K562 (cell line): Measurements from ENCODE around the gene PRRG4. TPM values are rescaled to one million over a fixed set of nuclear protein-coding genes. Genes with fewer than 3 reads are reported as not detected.

Experiments used
- ATAC-seq: fragments of 200-7000 bp; cut with Tn5 transposase; 3 replicates; pipeline ENCODE4 v1.9.1; 2020; ENCODE audit warnings: moderate library complexity
- BruUV-seq: library from RNA; stranded (reverse); fragments of 400-500 nt; replicated peaks from 2 replicates; lab custom pipeline; 2021; lab: Mats Ljungman, UMichigan
- CTCF ChIA-PET: fragments of 300-600 bp; formaldehyde crosslinking; extraction: SDS; loops from one replicate; lab custom pipeline; 2021; ENCODE audit warnings: low intra/inter-chr PET ratio; lab: Yijun Ruan, JAX
- POLR2A ChIA-PET: fragments of 300-600, 350-650 bp; sonication (Branson Sonifier 250); formaldehyde crosslinking; extraction: SDS; loops from one replicate; lab custom pipeline; 2021; ENCODE audit warnings: antibody characterized with exemption, inconsistent platforms; lab: Yijun Ruan, JAX
- DNase-seq, 4 experiments: peaks; one replicate each; pipeline versions ENCODE4 v3.0.0 to v3.0.0-alpha.2; 2011 to 2018; ENCODE audit warnings: low spot score in 3 of 4, mixed read lengths in 3 of 4; ENCODE audit errors: extremely low read depth in 1 of 4
- FAIRE-seq: peaks from 2 replicates; lab custom pipeline; 2011; peaks lifted over from hg19 to GRCh38; lab: Jason Lieb, UNC
- H2AFZ ChIP-seq: 2 replicates; pipeline ENCODE4 v1.6.0; 2011; ENCODE audit warnings: low read depth, low read length, control low read depth, inconsistent platforms
- H3K27ac ChIP-seq: fragments of 200-600 bp; 3 replicates; pipeline ENCODE4 v1.8.0; 2011; ENCODE audit warnings: low read depth, mild to moderate bottlenecking, control low read depth, inconsistent platforms, low read length, moderate library complexity, mixed read lengths; ENCODE audit errors: extremely low read depth
- H3K27me3 ChIP-seq, 2 experiments: fragments of 300-600 bp in 1 of 2; 2 replicates in 1 of 2; 3 replicates in 1 of 2; pipeline versions ENCODE4 v1.6.0 to v1.8.0; 2011; ENCODE audit warnings: inconsistent platforms in 2 of 2, low read length in 2 of 2, mild to moderate bottlenecking in 1 of 2, mixed read lengths in 1 of 2, moderate library complexity in 1 of 2; ENCODE audit not compliant: control insufficient read depth in 2 of 2, insufficient read depth in 2 of 2
- H3K36me3 ChIP-seq: fragments of 300-600 bp; 3 replicates; pipeline ENCODE4 v1.8.0; 2011; ENCODE audit warnings: mild to moderate bottlenecking, low read length, inconsistent platforms; ENCODE audit not compliant: control insufficient read depth, insufficient read depth
- H3K4me1 ChIP-seq, 2 experiments: fragments of 200-600 bp in 1 of 2; replicated peaks in 1 of 2; 2 replicates in 1 of 2; 3 replicates in 1 of 2; pipeline versions ENCODE4 v1.5.1 to v1.8.0; 2011; ENCODE audit warnings: inconsistent platforms in 2 of 2, low read length in 2 of 2, mild to moderate bottlenecking in 1 of 2, mixed read lengths in 1 of 2, moderate library complexity in 1 of 2; ENCODE audit not compliant: control insufficient read depth in 2 of 2, insufficient read depth in 2 of 2
- H3K4me2 ChIP-seq: 2 replicates; pipeline ENCODE4 v1.6.1; 2011; ENCODE audit warnings: low read length, control low read depth, inconsistent platforms, mixed read lengths; ENCODE audit not compliant: insufficient read depth
- H3K4me3 ChIP-seq: fragments of 200-600 bp; sonication (generic), shearing (Covaris generic); 2 replicates; pipeline ENCODE4 v1.5.1; 2016; ENCODE audit warnings: control low read depth, inconsistent platforms
- H3K79me2 ChIP-seq: fragments of 200-600 bp; 3 replicates; pipeline ENCODE4 v1.8.0; 2011; ENCODE audit warnings: low read length, inconsistent platforms; ENCODE audit not compliant: control insufficient read depth, insufficient read depth
- H3K9ac ChIP-seq, 2 experiments: 2 replicates each; pipeline versions ENCODE4 v1.6.0 to v1.6.1; 2011; ENCODE audit warnings: low read depth in 2 of 2, low read length in 2 of 2, control low read depth in 1 of 2, inconsistent platforms in 1 of 2, mild to moderate bottlenecking in 1 of 2, mixed read lengths in 1 of 2; ENCODE audit not compliant: insufficient read depth in 1 of 2
- H3K9me1 ChIP-seq: one replicate; pipeline ENCODE4 v1.6.0; 2011; ENCODE audit warnings: inconsistent platforms, mild to moderate bottlenecking, low read length, moderate library complexity; ENCODE audit not compliant: control insufficient read depth, insufficient read depth
- H3K9me3 ChIP-seq: replicated peaks from 2 replicates; pipeline ENCODE4 v1.5.1; 2011; ENCODE audit warnings: low read depth, low read length, inconsistent platforms; ENCODE audit not compliant: control insufficient read depth, insufficient read depth
- H4K20me1 ChIP-seq: replicated peaks from 2 replicates; pipeline ENCODE4 v1.6.1; 2011; ENCODE audit warnings: low read length, inconsistent platforms, mixed read lengths; ENCODE audit not compliant: control insufficient read depth, insufficient read depth
- ATF2 ChIP-seq: sonication (generic); formaldehyde crosslinking; IDR thresholded peaks from 2 replicates; pipeline ENCODE4 v1.8.1; 2022; ENCODE audit warnings: missing genetic modification reagents
- CTCF ChIP-seq, 3 experiments: IDR thresholded peaks in 2 of 3; conservative IDR thresholded peaks in 1 of 3; 2 replicates each; pipeline ENCODE4 v1.5.1; 2011 to 2012; ENCODE audit warnings: low read length in 3 of 3, mild to moderate bottlenecking in 3 of 3, control low read depth in 2 of 3, improper control_type of control experiment in 1 of 3, inconsistent platforms in 1 of 3, low read depth in 1 of 3, mixed read lengths in 1 of 3, moderate library complexity in 1 of 3; ENCODE audit not compliant: insufficient read depth in 2 of 3
- FOXK2 ChIP-seq, 2 experiments: fragments of 450-650 bp; IDR thresholded peaks in 1 of 2; conservative IDR thresholded peaks in 1 of 2; 2 replicates each; pipeline ENCODE4 v1.6.1; 2016; ENCODE audit warnings: low read depth in 2 of 2, mild to moderate bottlenecking in 1 of 2
- GTF2E2 ChIP-seq: fragments of 200-800 bp; sonication (Bioruptor generic); IDR thresholded peaks from 2 replicates; pipeline ENCODE4 v1.6.1; 2016; ENCODE audit warnings: missing genetic modification characterization, missing compliant biosample characterization
- MTA1 ChIP-seq: fragments of 450-650 bp; IDR thresholded peaks from 2 replicates; pipeline ENCODE4 v1.6.1; 2017; ENCODE audit warnings: borderline replicate concordance
- NBN ChIP-seq: fragments of 450-650 bp; IDR thresholded peaks from 2 replicates; pipeline ENCODE4 v1.6.1; 2016; ENCODE audit warnings: low read depth, mild to moderate bottlenecking
- NKRF ChIP-seq: fragments of 450-650 bp; IDR thresholded peaks from 2 replicates; pipeline ENCODE4 v1.6.1; 2016; ENCODE audit warnings: borderline replicate concordance
- PCBP2 ChIP-seq: fragments of 200-400 bp; formaldehyde crosslinking; IDR thresholded peaks from 2 replicates; pipeline ENCODE4 v1.6.1; 2018; ENCODE audit warnings: low read length, low read depth, mild to moderate bottlenecking, moderate library complexity; ENCODE audit not compliant: poor library complexity, severe bottlenecking
- SIN3A ChIP-seq, 2 experiments: fragments of 150-350 bp in 1 of 2; IDR thresholded peaks; 2 replicates each; pipeline ENCODE4 v1.6.1; 2011 to 2016; ENCODE audit warnings: borderline replicate concordance in 2 of 2, low read depth in 2 of 2, low read length in 2 of 2, mild to moderate bottlenecking in 2 of 2, moderate library complexity in 2 of 2; ENCODE audit not compliant: control insufficient read depth in 1 of 2
- TAF9B ChIP-seq: fragments of 450-650 bp; IDR thresholded peaks from 2 replicates; pipeline ENCODE4 v1.6.1; 2018; ENCODE audit warnings: mild to moderate bottlenecking; ENCODE audit not compliant: partially characterized antibody
- TFAM ChIP-seq: fragments of 250-450 bp; sonication (Bioruptor Pico); conservative IDR thresholded peaks from 2 replicates; pipeline ENCODE4 v1.5.0; 2021; ENCODE audit warnings: mild to moderate bottlenecking, moderate library complexity
- TOE1 ChIP-seq, 2 experiments: fragments of 450-650 bp in 1 of 2; sonication (generic) in 1 of 2; formaldehyde crosslinking in 1 of 2; IDR thresholded peaks; 2 replicates each; pipeline versions ENCODE4 v1.7.1 to v1.8.0; 2016 to 2022; ENCODE audit warnings: borderline replicate concordance in 2 of 2, mild to moderate bottlenecking in 2 of 2, antibody characterized with exemption in 1 of 2, inconsistent platforms in 1 of 2, low read depth in 1 of 2, missing genetic modification reagents in 1 of 2, moderate library complexity in 1 of 2
- YBX1 ChIP-seq: fragments of 450-650 bp; IDR thresholded peaks from 2 replicates; pipeline ENCODE4 v1.7.1; 2016; ENCODE audit warnings: mild to moderate bottlenecking
- ZKSCAN1 ChIP-seq: fragments of 150-350 bp; IDR thresholded peaks from 2 replicates; pipeline ENCODE4 v1.6.1; 2016; ENCODE audit warnings: low read depth, low read length
- WGBS: fragments of 100-300 bp; shearing (Covaris generic); methylation state at CpG from one replicate; pipeline ENCODE4 v1.1.6; 2016; ENCODE audit warnings: low coverage, mixed read lengths; ENCODE audit not compliant: insufficient coverage; ENCODE audit errors: missing lambda C conversion rate; 5-methylcytosine and 5-hydroxymethylcytosine counted together
- in situ Hi-C: fragments of 300-500 bp; cut with MboI; formaldehyde crosslinking; loops from 4 replicates; pipeline ENCODE4 v1.15.0; 2018; ENCODE audit warnings: inconsistent platforms, mixed read lengths
- intact Hi-C: fragments of 100-400 bp; cut with micrococcal nuclease; formaldehyde crosslinking; loops from 2 replicates; pipeline ENCODE4 v1.14.2; 2022
- polyA plus RNA-seq, 8 experiments: library from polyadenylated mRNA; depleted of rRNA in 4 of 8; stranded (reverse) in 5 of 8; unstranded in 3 of 8; fragments of >200 nt; fragmentation: Nextera tagmentation in 2 of 8; fragmentation: Illumina TruSeq in 1 of 8; extraction: Ambion mirVana in 2 of 8; extraction: Trizol in 1 of 8; gene quantifications; 2 replicates each; pipeline versions ENCODE4 v1.2.1 to v1.2.3, GENCODE V29; 2011 to 2014; ENCODE audit warnings: inconsistent platforms in 1 of 8, missing spikeins in 1 of 8
- total RNA-seq, 7 experiments: library from RNA; depleted of rRNA in 6 of 7; stranded (reverse); fragments of >200 nt in 6 of 7; fragmentation: Illumina TruSeq in 2 of 7; extraction: Trizol in 2 of 7; gene quantifications; 2 replicates each; pipeline versions ENCODE4 v1.2.1 to v1.2.3, GENCODE V29; 2011 to 2021; ENCODE audit warnings: low replicate concordance in 1 of 7

PRRG4 gene
- total and polyA plus RNA-seq, 9 of the 15 experiments (the other 6 are each of a cell fraction or from before 2014, with no cell fraction given): not detected

DNA sequence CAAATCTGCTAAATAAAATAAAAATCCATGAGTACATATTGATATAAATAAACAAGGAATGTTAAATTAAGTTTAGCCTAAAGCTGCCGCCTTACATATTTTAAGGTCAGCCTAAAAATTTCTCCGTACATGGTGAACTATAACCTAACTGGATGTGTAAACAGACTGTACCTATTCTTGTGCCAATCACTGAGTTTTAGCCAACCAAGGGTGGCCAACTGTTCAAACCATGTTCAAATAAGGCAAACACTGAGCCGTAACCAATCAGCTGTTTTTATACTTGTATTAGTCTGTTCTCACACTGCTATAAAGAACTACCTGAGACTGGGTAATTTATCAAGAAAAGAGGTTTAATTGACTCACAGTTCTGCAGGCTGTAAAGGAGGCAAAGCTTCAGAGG lies 54.3 kb downstream of the PRRG4 start (continued):
- TF ChIP-seq PCBP2: no peak
- no peak for TF ChIP-seq TAF9B
- no peak for TF ChIP-seq GTF2E2 (tag)
- no peak for TF ChIP-seq FOXK2 (conservative IDR thresholded peaks at IDR 0.05 in 1 of 2, IDR thresholded peaks at IDR 0.05 in 1 of 2; ENCODE audit: low read depth in 2 of 2)
- TF ChIP-seq ATF2: no peak
- TF ChIP-seq ZKSCAN1: no peak

GRCh38 chr11:32884770-32885384 lies 55.1 kb downstream of the PRRG4 start:
- BruUV-seq: no TSS peak
- Histone ChIP-seq H3K4me3 (no peak overlapping the region), H3K27ac (no peak overlapping the region), H3K9me3 (no peaks in the 10 kb centered on the region), H4K20me1 (no peaks in the 10 kb centered on the region), H3K4me1 (no peaks in the 10 kb centered on the region), H2AFZ (0 out of 2 replicates have a peak overlapping the region, but pooled peaks have one; percentile 44), H3K79me2 (no peaks in the 10 kb centered on the region), H3K9me1 (no peaks in the 10 kb centered on the region), H3K9ac (no peak overlapping the region), H3K27me3 (peaks cover 0 to 6% of the 10 kb centered on the region in 2 experiments; a peak in 2 of 5 replicates), H3K4me2 (no peak overlapping the region), H3K36me3 (no peaks in the 10 kb centered on the region)
- 11% methylated on average over 3 of the region's 3 CpGs for WGBS
- POLR2A ChIA-PET: interaction anchor here (0.6 to 1.9 kb wide), 2 partner anchors 7 to 274 kb away, joined by 3 to 5 read pairs; partner anchors contain the start of gene QSER1
- CTCF ChIA-PET: interaction anchor here (1.3 kb wide), 1 partner anchor 181 kb away, joined by 7 read pairs; no protein-coding TSS in a partner anchor
- intact Hi-C loops (loop anchor here (5.0 to 10.0 kb wide), 2 partner anchors 80 to 177 kb away; no protein-coding TSS in a partner anchor), in situ Hi-C loops (no loop called here)
- peak; percentile 87 for FAIRE-seq
- ATAC-seq: peak; percentile 90
- DNase-seq: peak in 3 of 4 experiments; percentile 23 to 38 (median 29)
- TF ChIP-seq MTA1 (no peak), NKRF (no peak), CTCF (IDR thresholded peaks at IDR 0.05 in 2 of 3, conservative IDR thresholded peaks at IDR 0.05 in 1 of 3; ENCODE audit: insufficient read depth in 2 of 3, low read depth in 1 of 3, low read length in 3 of 3) (peak; percentile 21 to 68 (median 56); a peak in 5 of 6 replicates), NBN (no peak), TOE1 (IDR thresholded peaks at IDR 0.05; ENCODE audit: borderline replicate concordance) (no peak), TOE1 (CRISPR knock-in tag; IDR thresholded peaks at IDR 0.05; ENCODE audit: borderline replicate concordance, low read depth) (no peak), SIN3A (IDR thresholded peaks at IDR 0.05; ENCODE audit: borderline replicate concordance in 2 of 2, control insufficient read depth in 1 of 2, low read depth in 2 of 2, low read length in 2 of 2) (no peak), TFAM (CRISPR knock-in tag) (no peak), YBX1 (no peak)
